ENCODE results near the gene FYTTD1.
A peak's percentile ranks its signal among the peaks of the same experiment; 100 is the strongest.

The FYTTD1 gene

DNA sequence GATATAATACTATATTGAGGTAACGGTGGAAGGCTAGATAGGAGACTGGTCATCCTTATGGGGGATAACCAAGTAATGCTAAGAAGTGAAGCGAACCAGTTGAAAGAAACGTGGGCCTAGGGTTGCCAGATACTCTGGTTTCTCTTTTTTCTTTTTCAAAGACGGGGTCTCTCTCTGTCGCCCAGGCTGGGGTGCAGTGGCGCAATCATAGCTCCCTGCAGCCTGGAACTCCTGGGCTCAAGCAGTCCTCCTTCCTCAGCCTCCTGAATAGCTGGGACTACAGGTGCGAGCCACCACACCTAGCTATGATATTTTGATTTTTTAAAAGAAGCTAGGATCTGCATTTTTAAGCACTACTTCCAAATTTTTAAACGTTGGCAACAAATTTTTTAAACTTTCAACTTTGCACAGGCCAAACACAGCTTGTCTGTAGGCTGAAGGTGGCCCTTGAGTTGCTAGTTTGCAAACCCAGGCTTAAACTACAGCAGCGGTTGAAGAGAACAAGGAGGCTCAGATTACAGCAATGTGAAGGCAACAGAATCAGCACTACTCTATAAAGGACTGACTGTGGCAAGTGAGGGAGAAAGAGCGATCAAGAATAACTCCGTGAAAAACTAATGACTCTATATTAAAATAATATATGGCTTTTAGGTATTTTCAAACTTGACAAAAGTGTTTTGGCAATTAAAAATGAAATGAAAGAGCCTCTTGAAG lies 11.8 kb upstream of the FYTTD1 start:
- no peak for DNase-seq

DNA sequence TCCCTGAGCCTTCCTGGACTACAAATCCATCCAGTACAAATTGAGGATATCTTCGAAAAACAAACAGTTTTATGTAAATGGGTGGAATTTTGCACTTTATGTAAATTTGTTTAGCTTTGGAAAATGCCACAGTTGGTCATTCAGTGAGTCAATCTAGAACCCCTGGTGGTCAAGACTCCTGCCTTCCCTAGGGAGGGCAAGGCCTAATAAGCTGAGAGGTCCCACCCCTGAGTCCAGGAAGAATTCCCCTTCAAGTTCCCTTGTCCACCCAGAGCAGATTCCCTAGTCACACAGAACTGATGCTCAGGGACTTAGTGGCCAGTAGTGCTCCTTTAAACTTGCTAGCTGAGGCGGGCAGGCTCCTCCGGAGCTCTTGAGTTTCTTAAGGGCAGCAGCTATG lies 6.9 kb upstream of the FYTTD1 start:
- no peak for DNase-seq

- no peak for DNase-seq
Observed at GRCh38 chr3:197746209-197746608, 3.5 kb upstream of the FYTTD1 start.

- no peak for DNase-seq
Observed at GRCh38 chr3:197746801-197747237, 2.9 kb upstream of the FYTTD1 start.

GRCh38 chr3:197748597-197749314 lies 927 bp upstream of the FYTTD1 start:
- no peak for DNase-seq

- DNase-seq, result peak; percentile 78 to 88
Observed at GRCh38 chr3:197749315-197749600, 425 bp upstream of the FYTTD1 start.

GRCh38 chr3:197750396-197750831 lies 731 bp downstream of the FYTTD1 start:
- peak; percentile 39 to 66 for DNase-seq

GRCh38 chr3:197750858-197751737 lies 1.4 kb downstream of the FYTTD1 start:
- peak; percentile 30 to 51 for DNase-seq

- no peak for DNase-seq
Observed at GRCh38 chr3:197752107-197752506, 2.4 kb downstream of the FYTTD1 start.

DNA sequence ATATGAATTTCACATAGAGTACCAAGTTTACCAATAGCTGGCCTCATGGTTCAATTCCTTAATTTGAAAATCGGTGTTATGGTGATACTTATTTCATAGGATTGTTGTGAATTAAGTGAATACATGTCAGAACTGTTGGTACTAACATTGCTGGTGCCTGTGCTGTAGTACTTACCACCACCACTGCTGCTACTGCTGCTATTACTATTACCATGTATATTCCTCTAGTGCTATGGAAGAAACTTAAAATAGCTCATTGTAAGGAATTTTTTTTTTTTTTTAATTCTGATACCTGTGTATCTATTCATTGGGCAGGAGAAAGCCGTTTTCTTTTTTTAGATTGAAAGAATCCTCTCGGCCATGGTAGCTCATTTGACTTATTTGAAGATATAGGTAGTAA lies 3.6 kb downstream of the FYTTD1 start:
- no peak for DNase-seq

GRCh38 chr3:197756704-197757103 lies 7.0 kb downstream of the FYTTD1 start:
- DNase-seq, result no peak

DNA sequence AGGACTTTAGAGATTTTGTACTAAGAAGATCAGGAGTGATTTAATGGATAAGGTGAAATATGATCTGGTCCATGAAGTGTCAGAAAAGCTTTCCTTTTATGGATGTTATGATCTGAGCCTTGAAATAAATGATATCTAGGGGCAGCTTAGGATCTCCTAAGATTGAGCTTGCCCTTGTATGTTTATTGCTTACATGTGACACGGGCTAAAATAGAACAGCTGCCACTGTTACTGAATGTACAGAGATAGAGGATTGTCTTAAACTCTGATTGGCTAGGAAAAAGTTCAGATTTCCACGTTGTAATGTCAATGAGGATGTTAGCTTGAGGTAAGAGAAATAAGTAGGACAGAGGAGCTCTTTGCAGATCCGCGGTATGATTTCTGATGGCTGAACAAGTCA lies 8.8 kb downstream of the FYTTD1 start:
- no peak for DNase-seq

DNA sequence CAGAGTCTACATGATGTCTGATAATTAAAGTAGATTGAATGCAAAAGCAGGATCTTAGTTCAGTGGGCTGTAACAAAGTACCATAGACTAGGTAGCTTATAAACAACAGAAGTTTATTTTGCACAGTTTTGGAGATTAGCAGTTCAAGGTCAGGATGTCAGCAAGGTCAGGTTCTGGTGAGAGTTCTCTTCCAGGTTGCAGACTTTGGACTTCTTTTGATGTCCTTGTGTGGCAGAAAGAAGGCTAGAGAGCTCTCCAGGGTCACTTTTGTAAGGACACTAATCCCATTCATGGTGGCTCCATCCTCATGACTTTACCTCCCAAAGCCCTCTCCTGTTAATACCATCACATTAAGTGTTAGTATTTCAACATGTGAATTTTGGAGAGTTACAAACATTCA lies 12.1 kb downstream of the FYTTD1 start:
- DNase-seq, result no peak

DNA sequence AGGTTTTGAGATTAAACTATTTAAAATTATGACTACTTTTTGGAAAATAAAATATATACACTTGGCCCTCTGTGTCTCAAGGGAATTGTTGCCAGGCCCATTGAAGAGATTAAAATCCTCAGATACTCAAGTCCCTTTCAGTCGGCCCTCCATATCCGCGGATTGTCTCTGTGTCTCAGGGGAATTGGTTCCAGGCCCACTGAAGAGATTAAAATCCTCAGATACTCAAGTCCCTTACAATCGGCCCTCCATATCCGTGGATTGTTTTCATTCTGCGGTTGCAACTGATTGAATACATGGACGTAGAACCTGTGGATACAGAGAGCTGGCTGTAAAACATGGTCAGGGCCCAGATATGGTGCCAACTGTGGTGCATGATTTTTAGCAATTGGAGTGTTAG lies 25.6 kb downstream of the FYTTD1 start:
- no peak for DNase-seq

GRCh38 chr3:197782230-197782629 lies 32.5 kb downstream of the FYTTD1 start:
- DNase-seq, result no peak

DNA sequence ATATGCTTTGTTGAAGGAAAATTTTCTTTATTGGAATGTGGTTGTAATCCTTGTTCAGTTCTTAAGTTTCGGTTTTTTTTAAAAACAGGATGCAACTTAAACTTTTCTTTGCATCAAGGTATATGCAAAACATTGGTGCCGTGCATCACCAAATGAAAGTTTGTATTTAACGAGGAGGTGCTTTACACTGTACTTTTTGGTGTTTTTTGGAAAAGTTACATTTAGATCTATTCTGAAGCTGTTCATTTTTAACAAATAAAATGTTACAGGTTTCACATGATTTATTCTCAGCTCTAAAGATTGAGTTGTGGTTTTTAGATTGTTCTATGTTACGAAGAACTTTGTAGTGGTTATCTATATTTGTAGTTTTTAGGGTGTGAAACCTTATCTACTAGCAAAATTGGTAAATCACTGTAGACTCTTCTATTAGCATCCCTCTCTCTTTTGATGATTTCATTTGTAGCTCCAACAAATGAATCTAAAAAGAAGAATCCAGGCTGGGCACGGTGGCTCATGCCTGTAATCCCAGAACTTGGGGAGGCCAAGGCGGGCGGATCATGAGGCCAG lies 34.4 kb downstream of the FYTTD1 start:
- DNase-seq, result no peak

GRCh38 chr3:197787412-197787811 lies 37.7 kb downstream of the FYTTD1 start:
- no peak for DNase-seq

GRCh38 chr3:197789309-197789708 lies 39.6 kb downstream of the FYTTD1 start:
- no peak for DNase-seq

- no peak for DNase-seq
Observed at GRCh38 chr3:197790033-197790432, 40.4 kb downstream of the FYTTD1 start.

DNA sequence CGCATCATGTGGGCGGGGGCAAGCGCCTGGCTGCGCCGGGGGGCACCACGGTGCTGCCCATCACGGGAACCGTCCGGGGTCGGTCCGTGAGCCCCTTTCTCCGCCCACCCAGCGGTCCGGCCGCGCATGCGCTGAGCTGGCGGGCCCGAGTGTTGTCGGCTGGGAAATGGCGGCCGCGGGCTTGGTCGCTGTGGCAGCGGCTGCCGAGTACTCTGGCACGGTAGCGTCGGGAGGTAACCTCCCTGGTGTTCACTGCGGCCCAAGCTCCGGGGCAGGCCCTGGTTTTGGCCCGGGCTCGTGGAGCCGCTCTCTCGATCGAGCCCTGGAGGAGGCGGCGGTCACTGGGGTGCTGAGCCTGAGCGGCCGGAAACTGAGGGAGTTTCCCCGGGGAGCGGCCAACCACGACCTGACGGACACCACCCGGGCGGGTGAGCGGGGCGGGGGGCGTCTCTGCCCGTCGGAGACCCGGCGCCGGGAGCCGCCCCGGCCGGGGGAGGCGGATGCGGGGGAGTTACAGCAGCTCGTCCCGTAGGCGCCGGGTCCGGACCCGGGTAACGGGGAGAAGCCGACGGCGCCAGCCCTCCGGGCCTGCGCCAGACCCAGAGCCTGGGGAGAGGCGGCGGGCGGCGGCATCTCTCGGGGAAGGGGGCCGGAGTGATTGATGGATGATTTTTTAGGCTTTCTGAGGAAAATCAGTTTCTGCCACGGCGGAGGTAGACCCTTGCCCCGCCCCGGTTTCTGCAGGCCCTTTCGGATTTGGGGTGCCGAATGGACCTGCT lies 41.6 kb downstream of the FYTTD1 start, which contains the start of gene LRCH3:
LRCH3 (plus strand) TSS at position 142 of the 779 bp plus-strand sequence; CDS start at position 167, 25 bp downstream.
- peak; percentile 79 to 86 for DNase-seq

- DNase-seq, result peak; percentile 12 to 43
Observed at GRCh38 chr3:197791892-197792647, 42.4 kb downstream of the FYTTD1 start.

- peak; percentile 1 to 46 for DNase-seq
Observed at GRCh38 chr3:197793247-197793646, 43.6 kb downstream of the FYTTD1 start.

Measured in NCI-H2081 (cell line).